DMS114 treated with DMSO at 0.1 percent for 48 hours (cell line): Measurements from ENCODE around the gene OLIG3.

Experiments
- DNase-seq: peaks from one replicate; lab custom pipeline; 2025; ENCODE audit not compliant: unreplicated experiment; lab: John Stamatoyannopoulos, UW

The OLIG3 gene

GRCh38 chr6:137471986-137472385 lies 22.2 kb downstream of the OLIG3 start:
- DNase-seq: no peak

- DNase-seq: no peak
These were observed 22.7 kb downstream of the OLIG3 start for GRCh38 chr6:137471497-137471896.

DNA sequence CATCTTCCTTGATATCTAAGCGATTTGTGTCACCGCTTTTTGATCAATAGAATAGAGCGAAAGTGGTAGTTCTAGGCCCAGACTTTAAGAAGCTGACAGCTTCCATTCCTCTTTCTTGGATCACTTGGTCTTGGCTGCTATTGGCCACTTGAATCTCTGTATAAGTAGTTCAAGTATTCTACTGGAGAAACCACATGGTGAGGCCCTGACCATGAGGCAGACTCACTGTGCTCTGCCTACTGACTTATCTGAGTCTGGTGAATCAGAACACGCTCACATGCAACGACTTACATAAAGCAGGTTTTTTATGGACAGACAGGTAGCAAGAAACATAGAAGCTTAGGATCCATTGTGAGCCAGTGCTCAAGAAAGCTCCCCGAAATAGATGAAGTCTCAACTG lies 27.0 kb downstream of the OLIG3 start:
- DNase-seq: no peak

- DNase-seq: no peak
These were observed 28.7 kb downstream of the OLIG3 start for GRCh38 chr6:137465378-137466009.

DNA sequence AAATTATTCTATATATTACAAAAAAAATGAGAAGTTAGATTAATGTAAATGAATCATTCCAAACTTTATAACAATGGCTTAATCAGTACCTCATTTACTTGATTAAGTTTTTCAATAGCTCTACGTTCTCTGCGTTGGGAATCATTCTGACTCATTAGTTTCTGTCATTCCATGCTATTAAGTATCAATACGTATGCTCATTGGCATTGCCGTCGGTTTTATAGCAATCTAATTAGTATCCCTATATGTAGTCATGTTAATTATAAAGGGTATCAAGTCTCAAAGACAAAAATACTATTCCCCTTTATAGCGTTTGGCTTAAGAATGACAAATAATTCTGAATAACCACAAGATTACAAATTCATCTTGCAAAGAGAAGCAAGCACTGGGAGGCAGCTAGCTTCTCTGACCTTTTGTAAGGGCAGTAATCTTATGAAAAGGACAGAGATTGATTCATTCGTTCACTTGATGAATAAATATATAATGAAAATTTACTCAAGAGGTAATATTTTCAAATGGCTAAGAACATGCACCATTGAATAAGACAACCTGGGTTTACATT lies 41.8 kb downstream of the OLIG3 start:
- DNase-seq: no peak

- no peak for DNase-seq
These were observed 50.3 kb downstream of the OLIG3 start for GRCh38 chr6:137443901-137444300.
